Measurements from ENCODE around the gene PIK3R3.

DNA sequence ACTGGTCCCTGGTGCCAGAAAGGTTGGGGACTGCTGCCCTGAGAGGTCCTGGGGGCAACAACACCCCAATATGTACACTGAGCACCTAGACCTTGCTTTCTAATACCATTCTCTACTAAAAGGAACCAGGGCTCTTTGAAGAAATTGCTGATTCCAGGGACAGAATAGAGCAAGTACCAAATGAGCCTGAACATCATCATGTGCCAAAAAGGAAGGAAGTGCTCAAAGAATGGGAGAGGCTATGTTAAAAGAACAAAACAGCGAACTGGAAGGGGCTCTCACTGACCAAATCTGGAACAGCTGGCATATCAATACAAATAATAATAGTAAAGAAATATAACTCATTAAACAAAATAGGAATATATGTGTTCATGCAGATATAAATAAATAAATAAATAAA, 50.8 kb downstream of the PIK3R3 start:
- TF ChIP-seq, protein P1, sequence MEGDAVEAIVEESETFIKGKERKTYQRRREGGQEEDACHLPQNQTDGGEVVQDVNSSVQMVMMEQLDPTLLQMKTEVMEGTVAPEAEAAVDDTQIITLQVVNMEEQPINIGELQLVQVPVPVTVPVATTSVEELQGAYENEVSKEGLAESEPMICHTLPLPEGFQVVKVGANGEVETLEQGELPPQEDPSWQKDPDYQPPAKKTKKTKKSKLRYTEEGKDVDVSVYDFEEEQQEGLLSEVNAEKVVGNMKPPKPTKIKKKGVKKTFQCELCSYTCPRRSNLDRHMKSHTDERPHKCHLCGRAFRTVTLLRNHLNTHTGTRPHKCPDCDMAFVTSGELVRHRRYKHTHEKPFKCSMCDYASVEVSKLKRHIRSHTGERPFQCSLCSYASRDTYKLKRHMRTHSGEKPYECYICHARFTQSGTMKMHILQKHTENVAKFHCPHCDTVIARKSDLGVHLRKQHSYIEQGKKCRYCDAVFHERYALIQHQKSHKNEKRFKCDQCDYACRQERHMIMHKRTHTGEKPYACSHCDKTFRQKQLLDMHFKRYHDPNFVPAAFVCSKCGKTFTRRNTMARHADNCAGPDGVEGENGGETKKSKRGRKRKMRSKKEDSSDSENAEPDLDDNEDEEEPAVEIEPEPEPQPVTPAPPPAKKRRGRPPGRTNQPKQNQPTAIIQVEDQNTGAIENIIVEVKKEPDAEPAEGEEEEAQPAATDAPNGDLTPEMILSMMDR (IDR thresholded peaks at IDR 0.05), result no peak
- no peak for TF ChIP-seq POLR2A (IDR thresholded peaks at IDR 0.05)

Data from ovary (tissue), 3 donors.